GM12864 (cell line): ENCODE measurements around the gene GAB1.

Experiments used
- DNase-seq: peaks from one replicate; pipeline ENCODE4 v3.0.0-alpha.2; 2011; ENCODE audit warnings: low read depth
- H3K4me3 ChIP-seq: 2 replicates; pipeline ENCODE4 v1.5.1; 2011; ENCODE audit warnings: mild to moderate bottlenecking, low read depth, low read length, control low read depth
- TF ChIP-seq, protein P1 (sequence below): IDR thresholded peaks from 2 replicates; pipeline ENCODE4 v1.5.1; 2011; ENCODE audit warnings: low read depth, mild to moderate bottlenecking, moderate library complexity, low read length, control low read depth, inconsistent platforms; ENCODE audit errors: missing control alignments

Gene GAB1

DNA sequence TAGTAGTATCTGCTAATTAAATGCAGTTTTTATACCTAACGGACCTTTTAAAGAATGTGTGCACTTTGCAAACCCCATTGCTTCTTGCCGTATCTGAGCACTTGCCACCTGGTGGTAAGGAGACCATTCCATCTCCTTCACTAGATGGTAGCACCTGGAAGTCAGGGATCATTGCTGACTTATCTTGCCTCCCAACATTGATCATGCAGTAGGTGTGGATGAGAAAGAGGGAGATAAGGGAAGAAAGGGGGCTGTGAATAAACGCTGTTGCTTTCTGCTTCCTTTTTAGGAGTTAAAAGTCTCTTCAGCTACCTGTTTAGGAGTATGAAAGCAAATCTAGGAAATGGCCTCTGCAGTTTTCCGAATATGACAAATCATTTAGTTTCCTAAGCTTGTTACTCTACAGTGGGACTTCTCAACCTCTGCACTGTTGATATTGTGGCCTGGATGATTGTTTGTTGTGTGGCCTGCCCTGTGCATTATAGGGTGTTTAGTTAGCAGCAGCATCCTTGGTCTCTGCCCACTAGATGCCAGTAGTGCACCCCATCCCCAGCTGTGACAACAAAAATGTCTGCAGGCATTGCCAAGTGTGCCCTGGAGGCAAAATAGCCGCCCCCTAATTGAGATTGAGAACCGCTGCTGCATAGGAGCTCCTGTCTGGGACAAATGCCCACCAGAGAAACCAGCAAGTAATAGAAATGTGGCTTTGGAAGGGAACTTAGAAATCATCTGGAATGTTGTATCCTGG lies 38.8 kb downstream of the GAB1 start:
- no peak for DNase-seq
- TF ChIP-seq, protein P1, sequence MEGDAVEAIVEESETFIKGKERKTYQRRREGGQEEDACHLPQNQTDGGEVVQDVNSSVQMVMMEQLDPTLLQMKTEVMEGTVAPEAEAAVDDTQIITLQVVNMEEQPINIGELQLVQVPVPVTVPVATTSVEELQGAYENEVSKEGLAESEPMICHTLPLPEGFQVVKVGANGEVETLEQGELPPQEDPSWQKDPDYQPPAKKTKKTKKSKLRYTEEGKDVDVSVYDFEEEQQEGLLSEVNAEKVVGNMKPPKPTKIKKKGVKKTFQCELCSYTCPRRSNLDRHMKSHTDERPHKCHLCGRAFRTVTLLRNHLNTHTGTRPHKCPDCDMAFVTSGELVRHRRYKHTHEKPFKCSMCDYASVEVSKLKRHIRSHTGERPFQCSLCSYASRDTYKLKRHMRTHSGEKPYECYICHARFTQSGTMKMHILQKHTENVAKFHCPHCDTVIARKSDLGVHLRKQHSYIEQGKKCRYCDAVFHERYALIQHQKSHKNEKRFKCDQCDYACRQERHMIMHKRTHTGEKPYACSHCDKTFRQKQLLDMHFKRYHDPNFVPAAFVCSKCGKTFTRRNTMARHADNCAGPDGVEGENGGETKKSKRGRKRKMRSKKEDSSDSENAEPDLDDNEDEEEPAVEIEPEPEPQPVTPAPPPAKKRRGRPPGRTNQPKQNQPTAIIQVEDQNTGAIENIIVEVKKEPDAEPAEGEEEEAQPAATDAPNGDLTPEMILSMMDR, result peak; percentile 73
- no peak overlapping the region for H3K4me3 ChIP-seq

DNA sequence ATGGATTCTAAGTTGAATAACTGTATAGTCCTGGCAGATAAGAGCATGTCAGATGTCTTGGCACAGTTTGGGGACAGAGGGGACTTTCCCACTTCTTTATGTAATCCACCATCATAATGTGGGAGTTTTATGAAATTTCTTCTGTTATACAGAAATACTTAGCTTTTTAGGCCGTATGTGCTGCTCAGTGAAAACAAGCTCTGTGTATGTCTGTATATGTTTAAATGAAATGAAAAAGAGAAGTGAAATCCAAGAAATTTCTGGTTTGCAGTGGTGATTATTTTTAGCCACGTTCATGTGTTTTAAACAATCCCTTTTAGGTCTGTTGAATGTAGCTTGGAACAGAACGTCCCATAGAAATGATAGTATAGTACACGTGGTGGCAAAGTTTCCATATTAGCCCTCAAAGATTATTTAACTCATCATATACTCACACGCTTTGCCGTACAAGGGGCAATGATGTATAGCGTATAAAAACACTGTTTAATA lies 41.0 kb downstream of the GAB1 start:
- DNase-seq, result peak; percentile 64
- TF ChIP-seq, protein P1, result no peak
- H3K4me3 ChIP-seq, result no peak overlapping the region

GRCh38 chr4:143380629-143381028 lies 44.0 kb downstream of the GAB1 start:
- TF ChIP-seq, protein P1, result no peak
- no peak for DNase-seq
- H3K4me3 ChIP-seq, result no peak overlapping the region

- TF ChIP-seq, protein P1, result no peak
- no peak overlapping the region for H3K4me3 ChIP-seq
- no peak for DNase-seq
Measured at GRCh38 chr4:143381189-143382118, 44.8 kb downstream of the GAB1 start.

DNA sequence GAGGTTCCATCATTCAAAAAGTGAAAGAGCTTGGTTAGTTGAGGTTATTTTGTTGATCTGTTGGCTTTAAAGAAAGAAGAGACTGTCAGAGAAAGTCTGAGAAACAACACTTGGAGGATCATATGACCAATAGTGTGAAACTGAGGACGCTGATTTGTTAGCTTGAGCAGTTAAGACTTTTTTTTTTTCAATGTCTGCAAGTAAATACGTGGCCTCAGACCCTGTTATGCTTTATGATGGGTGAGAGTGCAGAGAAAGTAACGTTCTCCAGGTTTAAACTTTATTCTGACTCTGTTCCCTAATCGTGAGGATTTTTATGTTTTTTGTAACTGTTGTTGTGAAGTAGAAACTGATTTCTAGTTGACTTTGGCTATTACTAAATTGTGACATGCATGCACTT lies 45.9 kb downstream of the GAB1 start:
- DNase-seq, result no peak
- no peak overlapping the region for H3K4me3 ChIP-seq
- TF ChIP-seq, protein P1, result no peak

DNA sequence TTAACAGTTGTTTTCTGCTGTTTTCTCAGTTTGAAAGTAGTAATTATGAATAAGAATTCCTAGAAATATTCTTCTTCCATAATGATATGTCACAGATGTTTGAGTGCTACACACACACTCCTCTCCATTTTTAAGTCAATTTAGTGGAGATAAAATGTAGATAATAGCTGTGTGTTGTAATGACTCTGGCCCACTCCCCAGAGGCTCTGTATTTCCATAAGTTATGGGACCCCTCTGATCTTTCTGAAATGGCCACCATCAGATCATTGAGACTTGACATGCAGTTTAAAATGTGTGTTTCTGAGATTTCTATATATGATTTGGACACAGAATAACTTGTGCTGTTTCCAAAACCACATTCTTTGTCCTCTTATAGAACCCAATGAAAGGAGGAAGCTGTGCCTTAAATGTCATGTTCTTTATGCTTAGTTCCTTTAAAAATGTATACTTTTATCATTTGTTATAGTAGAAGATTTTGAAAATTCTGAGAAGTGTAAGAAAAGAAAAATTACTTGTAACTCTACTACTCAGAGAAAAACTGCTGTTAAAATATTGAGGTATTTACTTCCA lies 46.4 kb downstream of the GAB1 start:
- no peak for DNase-seq
- no peak overlapping the region for H3K4me3 ChIP-seq
- TF ChIP-seq, protein P1, result no peak
